Measurements from ENCODE around the gene TMEM212. TPM values are rescaled to one million over a fixed set of nuclear protein-coding genes. Genes with fewer than 3 reads are reported as not detected.

Gene TMEM212
- total and polyA plus RNA-seq, 4 experiments from 2014 or later = not detected

DNA sequence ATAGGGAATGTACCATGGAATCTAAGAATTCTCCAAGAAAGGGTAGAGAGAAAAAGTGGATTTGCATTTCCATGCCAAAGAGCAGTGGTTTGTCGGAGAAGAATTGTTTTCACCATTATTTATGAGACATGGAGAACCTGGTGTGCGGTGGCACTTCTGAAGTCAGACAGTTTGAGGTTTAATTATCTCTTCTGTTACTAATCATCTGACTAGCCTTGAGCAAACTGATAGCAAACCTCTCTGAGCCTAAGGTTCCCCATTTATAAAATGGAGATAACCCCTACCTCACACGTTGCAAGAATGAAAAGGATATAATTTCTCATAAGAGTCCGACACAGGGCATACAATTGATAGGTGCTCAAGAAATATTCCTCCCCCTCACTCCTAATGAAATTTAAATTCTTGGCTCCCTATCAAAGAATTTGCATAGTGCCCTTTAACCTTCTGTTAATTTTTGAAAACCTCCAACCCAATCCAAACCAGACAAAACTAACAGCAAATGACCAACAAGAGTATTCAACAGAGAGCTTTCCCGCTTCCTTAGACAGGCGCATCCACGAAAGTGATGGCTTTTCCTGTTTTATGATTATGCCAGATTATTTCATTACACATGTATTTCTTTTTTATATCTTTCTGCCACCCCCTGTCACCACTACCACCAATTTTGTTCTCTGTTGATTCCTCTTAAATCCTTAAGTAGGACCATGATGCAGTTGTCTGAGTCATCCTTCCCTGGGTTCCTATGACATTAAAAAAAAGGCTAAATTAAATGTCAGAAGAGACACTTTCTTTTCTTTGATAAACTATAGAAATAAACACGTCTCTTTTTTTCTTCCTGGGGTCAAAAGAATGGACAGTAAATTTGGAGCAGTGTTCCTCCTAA lies 28.5 kb downstream of the TMEM212 start:
- peaks cover 3 to 5% of the 10 kb centered on the region in 2 donors for H3K27me3 Mint-ChIP-seq

DNA sequence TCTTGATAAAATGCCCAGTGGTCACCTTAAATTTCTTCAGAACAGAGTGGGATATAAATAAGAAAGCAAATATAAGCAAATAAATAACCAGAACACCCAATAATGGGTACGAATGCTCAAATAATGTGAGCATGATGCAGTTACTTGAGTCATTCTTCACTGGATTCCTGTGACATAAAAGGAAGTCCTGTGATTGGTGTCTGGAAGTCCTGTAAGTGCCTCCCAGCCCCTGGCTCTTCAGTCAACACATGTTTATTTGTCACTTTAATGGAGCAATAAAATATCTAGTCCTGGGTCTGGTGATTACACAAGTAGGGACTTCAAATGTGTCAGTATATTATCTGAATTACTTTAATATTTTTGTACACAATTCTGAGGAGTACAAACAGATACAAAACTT lies 30.4 kb downstream of the TMEM212 start:
- no peak overlapping the region for H3K27ac ChIP-seq (ENCODE audit: low read depth, low read length)
- H3K36me3 ChIP-seq (ENCODE audit: insufficient read depth, low read length) = no peaks in the 10 kb centered on the region
- H3K27ac Mint-ChIP-seq = no peak overlapping the region
- POLR2A ChIA-PET (ENCODE audit: partially characterized antibody) = no interaction called here
- no peak for DNase-seq
- H3K4me1 ChIP-seq (ENCODE audit: insufficient read depth, low read length) = no peaks in the 10 kb centered on the region
- H3K4me1 Mint-ChIP-seq = no peaks in the 10 kb centered on the region
- no peaks in the 10 kb centered on the region for H3K36me3 Mint-ChIP-seq
- H3K27me3 ChIP-seq (ENCODE audit: insufficient read depth, low read length) = no peaks in the 10 kb centered on the region
- H3K9me3 Mint-ChIP-seq = no peaks in the 10 kb centered on the region
- intact Hi-C loops (cut with micrococcal nuclease) = no loop called here
- no peak overlapping the region for H3K4me3 Mint-ChIP-seq
- no peaks in the 10 kb centered on the region for H3K9me3 ChIP-seq (ENCODE audit: control insufficient read depth in 1 of 2, low read length in 2 of 2)
- CTCF ChIA-PET (ENCODE audit: partially characterized antibody) = no interaction called here
- no peak overlapping the region for H3K4me3 ChIP-seq (ENCODE audit: low read length in 2 of 2)
- H3K27me3 Mint-ChIP-seq = peaks cover 5 to 6% of the 10 kb centered on the region in 2 donors

More for the DNA sequence above, 28.5 kb downstream of the TMEM212 start:
- H3K9me3 Mint-ChIP-seq = no peaks in the 10 kb centered on the region
- POLR2A ChIA-PET (ENCODE audit: partially characterized antibody) = no interaction called here
- H3K36me3 ChIP-seq (ENCODE audit: insufficient read depth, low read length) = no peaks in the 10 kb centered on the region
- no peaks in the 10 kb centered on the region for H3K36me3 Mint-ChIP-seq
- no peaks in the 10 kb centered on the region for H3K4me1 ChIP-seq (ENCODE audit: insufficient read depth, low read length)
- no peaks in the 10 kb centered on the region for H3K4me1 Mint-ChIP-seq
- H3K27ac Mint-ChIP-seq = no peak overlapping the region
- intact Hi-C loops (cut with micrococcal nuclease) = no loop called here
- no peak overlapping the region for H3K4me3 Mint-ChIP-seq
- no peaks in the 10 kb centered on the region for H3K9me3 ChIP-seq (ENCODE audit: control insufficient read depth in 1 of 2, low read length in 2 of 2)
- no peak for DNase-seq
- H3K4me3 ChIP-seq (ENCODE audit: low read length in 2 of 2) = no peak overlapping the region
- CTCF ChIA-PET (ENCODE audit: partially characterized antibody) = no interaction called here
- no peak overlapping the region for H3K27ac ChIP-seq (ENCODE audit: low read depth, low read length)
- H3K27me3 ChIP-seq (ENCODE audit: insufficient read depth, low read length) = no peaks in the 10 kb centered on the region

DNA sequence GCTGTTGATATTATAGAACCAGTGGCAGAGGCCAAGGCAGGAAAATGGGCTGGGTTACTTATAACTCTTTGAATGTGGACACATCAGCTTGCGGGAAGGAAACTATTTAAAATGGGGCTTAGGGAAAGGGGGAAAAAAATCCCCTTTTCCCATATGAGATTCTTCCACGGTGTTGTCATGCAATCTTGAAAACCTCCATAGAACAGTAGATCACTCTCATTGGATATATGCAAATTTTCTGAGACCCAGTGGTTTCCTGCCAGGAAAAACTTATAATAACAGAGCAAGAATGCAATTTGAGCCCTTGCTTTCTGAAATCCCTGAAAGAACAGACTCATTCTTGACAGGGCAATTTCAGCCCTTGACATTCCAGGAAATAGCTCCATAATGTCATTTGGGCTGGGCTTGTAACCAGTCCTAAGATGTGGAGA lies 31.1 kb downstream of the TMEM212 start:
- Histone ChIP-seq H3K27ac (ENCODE audit: low read depth, low read length) (no peak overlapping the region), H3K4me3 (ENCODE audit: low read length in 2 of 2) (no peak overlapping the region), H3K4me1 (ENCODE audit: insufficient read depth, low read length) (no peaks in the 10 kb centered on the region), H3K27me3 (ENCODE audit: insufficient read depth, low read length) (no peaks in the 10 kb centered on the region), H3K9me3 (ENCODE audit: control insufficient read depth in 1 of 2, low read length in 2 of 2) (no peaks in the 10 kb centered on the region), H3K36me3 (ENCODE audit: insufficient read depth, low read length) (no peaks in the 10 kb centered on the region)
- no peak overlapping the region for H3K27ac Mint-ChIP-seq
- no peak for DNase-seq
- CTCF ChIA-PET (ENCODE audit: partially characterized antibody) = no interaction called here
- POLR2A ChIA-PET (ENCODE audit: partially characterized antibody) = no interaction called here
- no peaks in the 10 kb centered on the region for H3K4me1 Mint-ChIP-seq
- H3K27me3 Mint-ChIP-seq = peaks cover 6% of the 10 kb centered on the region in 2 donors
- no peaks in the 10 kb centered on the region for H3K36me3 Mint-ChIP-seq
- no peak overlapping the region for H3K4me3 Mint-ChIP-seq
- no peaks in the 10 kb centered on the region for H3K9me3 Mint-ChIP-seq
- intact Hi-C loops (cut with micrococcal nuclease) = no loop called here

DNA sequence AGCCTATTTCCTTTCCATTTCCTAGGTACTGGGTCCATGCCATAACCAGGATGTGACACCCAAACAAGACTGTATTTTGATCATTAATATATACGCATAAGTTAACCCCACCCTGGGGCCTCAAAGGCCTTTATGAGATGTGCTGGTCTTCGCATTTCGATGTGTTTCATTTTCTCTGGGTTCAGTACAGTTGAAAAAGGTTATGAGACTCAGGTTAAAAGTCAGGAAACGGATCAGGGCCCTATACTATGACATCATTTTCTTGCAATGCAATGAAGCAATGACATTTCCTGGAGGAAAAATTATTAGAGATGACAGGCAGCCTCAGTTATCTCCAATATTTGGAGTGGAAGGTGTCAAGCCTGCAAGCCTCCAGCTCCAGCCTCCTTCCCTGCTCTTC lies 31.7 kb downstream of the TMEM212 start:
- DNase-seq = no peak
- Histone ChIP-seq H3K4me3 (ENCODE audit: low read length in 2 of 2) (no peak overlapping the region), H3K27ac (ENCODE audit: low read depth, low read length) (no peak overlapping the region), H3K36me3 (ENCODE audit: insufficient read depth, low read length) (no peaks in the 10 kb centered on the region), H3K27me3 (ENCODE audit: insufficient read depth, low read length) (no peaks in the 10 kb centered on the region), H3K4me1 (ENCODE audit: insufficient read depth, low read length) (no peaks in the 10 kb centered on the region), H3K9me3 (ENCODE audit: control insufficient read depth in 1 of 2, low read length in 2 of 2) (no peaks in the 10 kb centered on the region)
- ChIA-PET POLR2A (ENCODE audit: partially characterized antibody) (no interaction called here), CTCF (ENCODE audit: partially characterized antibody) (no interaction called here)
- no peaks in the 10 kb centered on the region for H3K36me3 Mint-ChIP-seq
- H3K4me3 Mint-ChIP-seq = no peak overlapping the region
- no peaks in the 10 kb centered on the region for H3K9me3 Mint-ChIP-seq
- intact Hi-C loops (cut with micrococcal nuclease) = no loop called here
- H3K27ac Mint-ChIP-seq = no peak overlapping the region
- no peaks in the 10 kb centered on the region for H3K4me1 Mint-ChIP-seq
- H3K27me3 Mint-ChIP-seq = peaks cover 6% of the 10 kb centered on the region in 2 donors

DNA sequence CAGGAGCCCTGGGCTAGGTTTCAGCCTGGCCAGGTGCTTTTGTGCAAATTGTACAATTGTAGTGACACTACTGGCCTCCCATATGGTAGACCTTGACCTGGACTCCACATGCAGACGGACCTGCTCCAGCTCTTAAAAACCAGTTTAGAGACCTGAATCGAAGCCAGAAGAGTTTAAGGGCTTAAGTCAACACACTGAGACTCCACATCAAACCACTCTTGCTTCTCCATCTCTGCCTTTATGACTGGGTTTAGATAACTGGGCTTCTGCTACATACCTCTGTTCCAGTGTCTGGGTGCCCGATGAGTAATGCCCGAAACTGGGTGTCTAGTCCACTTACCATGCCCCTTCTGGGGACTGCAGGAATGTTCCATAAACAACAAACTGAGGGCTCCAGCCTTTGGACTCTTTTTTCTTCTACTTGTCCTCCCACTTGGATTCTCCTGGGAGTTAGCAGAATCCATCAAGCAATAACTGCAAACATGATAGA lies 32.8 kb downstream of the TMEM212 start:
- POLR2A ChIA-PET (ENCODE audit: partially characterized antibody) = no interaction called here

DNA sequence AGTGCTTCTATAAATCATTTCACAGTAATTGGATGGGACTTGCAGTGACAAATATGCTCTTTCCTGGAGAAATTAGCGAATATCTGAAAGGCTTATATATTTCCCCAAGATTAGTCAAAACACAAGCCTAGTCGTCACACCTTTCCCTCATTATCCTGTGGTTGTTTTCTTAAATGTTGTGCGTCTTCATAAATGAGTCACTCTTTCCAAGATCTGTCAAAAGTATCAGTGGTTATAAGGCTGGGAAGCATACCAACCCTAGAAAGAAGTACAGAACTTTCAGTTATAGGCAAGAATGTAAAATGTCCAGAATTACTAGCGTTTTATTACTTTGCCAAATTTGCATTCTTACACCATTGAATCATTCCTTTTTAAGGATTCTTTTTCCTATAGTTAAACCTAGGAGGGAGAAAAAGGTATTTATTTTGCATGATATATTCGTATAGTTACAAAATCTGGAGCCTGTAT lies 33.6 kb downstream of the TMEM212 start:
- no peaks in the 10 kb centered on the region for H3K36me3 Mint-ChIP-seq
- intact Hi-C loops (cut with micrococcal nuclease) = no loop called here
- POLR2A ChIA-PET (ENCODE audit: partially characterized antibody) = no interaction called here
- no peak for DNase-seq
- Histone ChIP-seq H3K27ac (ENCODE audit: low read depth, low read length) (no peak overlapping the region), H3K4me3 (ENCODE audit: low read length in 2 of 2) (no peak overlapping the region), H3K9me3 (ENCODE audit: control insufficient read depth in 1 of 2, low read length in 2 of 2) (no peaks in the 10 kb centered on the region), H3K4me1 (ENCODE audit: insufficient read depth, low read length) (no peaks in the 10 kb centered on the region), H3K36me3 (ENCODE audit: insufficient read depth, low read length) (no peaks in the 10 kb centered on the region), H3K27me3 (ENCODE audit: insufficient read depth, low read length) (no peaks in the 10 kb centered on the region)
- no peaks in the 10 kb centered on the region for H3K9me3 Mint-ChIP-seq
- H3K4me1 Mint-ChIP-seq = no peaks in the 10 kb centered on the region
- H3K27ac Mint-ChIP-seq = no peak overlapping the region
- no peak overlapping the region for H3K4me3 Mint-ChIP-seq
- H3K27me3 Mint-ChIP-seq = peaks cover 6 to 9% of the 10 kb centered on the region in 2 donors
- CTCF ChIA-PET (ENCODE audit: partially characterized antibody) = no interaction called here

More for the DNA sequence above, 32.8 kb downstream of the TMEM212 start:
- DNase-seq = no peak
- CTCF ChIA-PET (ENCODE audit: partially characterized antibody) = no interaction called here
- Mint-ChIP-seq H3K9me3 (no peaks in the 10 kb centered on the region), H3K4me3 (no peak overlapping the region), H3K4me1 (no peaks in the 10 kb centered on the region), H3K27me3 (peaks cover 6% of the 10 kb centered on the region in 2 donors), H3K36me3 (no peaks in the 10 kb centered on the region), H3K27ac (no peak overlapping the region)
- no peaks in the 10 kb centered on the region for H3K36me3 ChIP-seq (ENCODE audit: insufficient read depth, low read length)
- no peaks in the 10 kb centered on the region for H3K27me3 ChIP-seq (ENCODE audit: insufficient read depth, low read length)
- H3K4me3 ChIP-seq (ENCODE audit: low read length in 2 of 2) = no peak overlapping the region
- H3K9me3 ChIP-seq (ENCODE audit: control insufficient read depth in 1 of 2, low read length in 2 of 2) = no peaks in the 10 kb centered on the region
- intact Hi-C loops (cut with micrococcal nuclease) = no loop called here
- no peak overlapping the region for H3K27ac ChIP-seq (ENCODE audit: low read depth, low read length)
- H3K4me1 ChIP-seq (ENCODE audit: insufficient read depth, low read length) = no peaks in the 10 kb centered on the region

DNA sequence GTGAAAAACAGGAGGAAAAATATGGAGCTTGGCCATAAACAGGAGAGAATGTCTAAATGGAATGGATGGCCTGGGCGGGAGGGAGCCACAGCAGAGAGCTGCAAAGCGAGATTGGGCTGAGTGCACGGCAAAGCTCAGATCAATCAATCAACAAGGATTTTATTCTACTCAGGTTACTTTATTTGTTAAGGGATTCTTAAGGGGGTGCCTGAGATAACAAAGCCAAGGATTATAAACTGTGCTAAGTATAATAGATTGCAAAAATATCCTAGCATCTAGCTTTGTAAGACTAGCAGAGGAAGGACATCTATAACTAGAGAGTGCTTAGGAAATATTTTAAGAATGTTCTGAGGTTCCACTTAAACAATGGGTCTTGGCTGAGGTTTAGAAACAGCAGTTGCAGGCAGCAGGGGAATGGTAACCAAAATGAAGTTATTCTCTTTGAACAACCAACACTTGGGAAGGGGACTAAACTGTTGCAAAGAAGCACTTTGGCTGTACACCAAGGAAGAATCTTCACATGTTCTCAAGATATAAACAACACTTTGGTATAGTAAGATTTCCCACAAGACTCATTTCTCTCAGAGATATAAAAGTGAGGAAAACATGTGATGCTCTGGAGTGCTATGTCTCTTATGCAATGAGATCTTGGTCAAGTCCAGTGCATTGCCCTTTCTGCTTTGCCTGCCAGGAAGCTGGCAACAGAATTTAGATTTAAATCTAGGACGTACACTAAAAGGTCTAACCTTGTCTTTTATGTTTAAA lies 35.5 kb downstream of the TMEM212 start:
- Mint-ChIP-seq H3K27me3 (peaks cover 7 to 8% of the 10 kb centered on the region in 2 donors), H3K4me3 (no peak overlapping the region), H3K9me3 (no peaks in the 10 kb centered on the region), H3K27ac (no peak overlapping the region), H3K4me1 (no peaks in the 10 kb centered on the region), H3K36me3 (no peaks in the 10 kb centered on the region)
- Histone ChIP-seq H3K36me3 (ENCODE audit: insufficient read depth, low read length) (no peaks in the 10 kb centered on the region), H3K4me1 (ENCODE audit: insufficient read depth, low read length) (no peaks in the 10 kb centered on the region), H3K27me3 (ENCODE audit: insufficient read depth, low read length) (no peaks in the 10 kb centered on the region), H3K9me3 (ENCODE audit: control insufficient read depth in 1 of 2, low read length in 2 of 2) (no peaks in the 10 kb centered on the region), H3K27ac (ENCODE audit: low read depth, low read length) (no peak overlapping the region), H3K4me3 (ENCODE audit: low read length in 2 of 2) (no peak overlapping the region)
- intact Hi-C loops (cut with micrococcal nuclease) = no loop called here
- ChIA-PET CTCF (ENCODE audit: partially characterized antibody) (no interaction called here), POLR2A (ENCODE audit: partially characterized antibody) (no interaction called here)
- no peak for DNase-seq

All from CD4-positive, alpha-beta memory T cell (primary cell).